CD4-positive, alpha-beta T cell treated with Interferon alpha-2 for 1 hour (primary cell): ENCODE results near the gene OAS3.
"Not testable (repeated sequence)": the region's sequence is repeated elsewhere in the genome, so short reads cannot be mapped to it uniquely, and the experiment has no call there.

Experiments used
- DNase-seq, 2 donors: peaks; one replicate each; pipeline ENCODE4 v3.0.0-alpha.2; 2020 to 2022

The OAS3 gene

GRCh38 chr12:112937741-112938719, at the start of gene OAS3:
Gene OAS3, plus strand, starts transcription at chr12:112938474. Its CDS starts 57 bp downstream, at chr12:112938531.
- peak; percentile 96 to 97 for DNase-seq

GRCh38 chr12:112891093-112892024, 46.9 kb upstream of the OAS3 start:
- no peak for DNase-seq

GRCh38 chr12:112892856-112893255, 45.4 kb upstream of the OAS3 start:
- no peak for DNase-seq

GRCh38 chr12:112894128-112894527, 44.1 kb upstream of the OAS3 start:
- no peak for DNase-seq

GRCh38 chr12:112898380-112898779, 39.9 kb upstream of the OAS3 start:
- DNase-seq = no peak

GRCh38 chr12:112900298-112901145, 37.8 kb upstream of the OAS3 start:
- DNase-seq = peak; percentile 56 to 78

- no peak for DNase-seq
Observed at GRCh38 chr12:112901271-112901670, 37.0 kb upstream of the OAS3 start.

- no peak for DNase-seq
Observed at GRCh38 chr12:112904571-112904970, 33.7 kb upstream of the OAS3 start.

- no peak for DNase-seq
Observed at GRCh38 chr12:112905451-112906089, 32.7 kb upstream of the OAS3 start.

GRCh38 chr12:112906712-112907414, 31.4 kb upstream of the OAS3 start, which contains the start of gene OAS1:
Gene OAS1, plus strand, starts transcription at chr12:112906962. Its CDS starts 78 bp downstream, at chr12:112907040.
- DNase-seq = peak; percentile 88 to 92

- peak; percentile 53 to 60 for DNase-seq
Observed at GRCh38 chr12:112907415-112908157, 30.7 kb upstream of the OAS3 start.

GRCh38 chr12:112908548-112908947, 29.7 kb upstream of the OAS3 start:
- peak in 1 of 2 donors; percentile 51 for DNase-seq

- no peak for DNase-seq
Observed at GRCh38 chr12:112909693-112910092, 28.6 kb upstream of the OAS3 start.

GRCh38 chr12:112913038-112913688, 25.1 kb upstream of the OAS3 start:
- DNase-seq = no peak

- DNase-seq = not testable (repeated sequence)
Observed at GRCh38 chr12:112913888-112914287, 24.4 kb upstream of the OAS3 start.

- no peak for DNase-seq
Observed at GRCh38 chr12:112916270-112916669, 22.0 kb upstream of the OAS3 start.

- no peak for DNase-seq
Observed at GRCh38 chr12:112919121-112919520, 19.2 kb upstream of the OAS3 start.

GRCh38 chr12:112924986-112925385, 13.3 kb upstream of the OAS3 start:
- DNase-seq = no peak

- DNase-seq = not testable (repeated sequence)
Observed at GRCh38 chr12:112926416-112927033, 11.7 kb upstream of the OAS3 start.
